Measurements from ENCODE around the gene GRIN2A. TPM values are rescaled to one million over a fixed set of nuclear protein-coding genes. Genes with fewer than 3 reads are reported as not detected.
A peak's percentile ranks its signal among the peaks of the same experiment; 100 is the strongest.

GRIN2A gene
- total and polyA plus RNA-seq, 12 donors, result 0.07 to 1.2 (median 0.32) TPM; not detected in 2

- TF ChIP-seq POLR2A (IDR thresholded peaks at IDR 0.05), result no peak
- TF ChIP-seq, protein P1, sequence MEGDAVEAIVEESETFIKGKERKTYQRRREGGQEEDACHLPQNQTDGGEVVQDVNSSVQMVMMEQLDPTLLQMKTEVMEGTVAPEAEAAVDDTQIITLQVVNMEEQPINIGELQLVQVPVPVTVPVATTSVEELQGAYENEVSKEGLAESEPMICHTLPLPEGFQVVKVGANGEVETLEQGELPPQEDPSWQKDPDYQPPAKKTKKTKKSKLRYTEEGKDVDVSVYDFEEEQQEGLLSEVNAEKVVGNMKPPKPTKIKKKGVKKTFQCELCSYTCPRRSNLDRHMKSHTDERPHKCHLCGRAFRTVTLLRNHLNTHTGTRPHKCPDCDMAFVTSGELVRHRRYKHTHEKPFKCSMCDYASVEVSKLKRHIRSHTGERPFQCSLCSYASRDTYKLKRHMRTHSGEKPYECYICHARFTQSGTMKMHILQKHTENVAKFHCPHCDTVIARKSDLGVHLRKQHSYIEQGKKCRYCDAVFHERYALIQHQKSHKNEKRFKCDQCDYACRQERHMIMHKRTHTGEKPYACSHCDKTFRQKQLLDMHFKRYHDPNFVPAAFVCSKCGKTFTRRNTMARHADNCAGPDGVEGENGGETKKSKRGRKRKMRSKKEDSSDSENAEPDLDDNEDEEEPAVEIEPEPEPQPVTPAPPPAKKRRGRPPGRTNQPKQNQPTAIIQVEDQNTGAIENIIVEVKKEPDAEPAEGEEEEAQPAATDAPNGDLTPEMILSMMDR (IDR thresholded peaks at IDR 0.05), result no peak
- intact Hi-C loops (cut with DNase I), result no loop called here
- Histone ChIP-seq H3K9me3 (replicated peaks in 1 of 3) (no peaks in the 10 kb centered on the region), H3K36me3 (replicated peaks in 1 of 2) (no peaks in the 10 kb centered on the region), H3K27me3 (no peaks in the 10 kb centered on the region), H3K4me3 (no peak overlapping the region), H3K27ac (no peak overlapping the region), H3K4me1 (replicated peaks in 1 of 2) (no peaks in the 10 kb centered on the region)
- DNase-seq, result no peak
- 42 to 50% (median 46%) methylated on average over 3 of the region's 3 CpGs for WGBS, 4 donors
Observed at GRCh38 chr16:10126686-10127085, 55.5 kb downstream of the GRIN2A start.

GRCh38 chr16:10123141-10123540, 59.1 kb downstream of the GRIN2A start:
- intact Hi-C loops (cut with DNase I), result no loop called here
- no peak for TF ChIP-seq POLR2A (IDR thresholded peaks at IDR 0.05)
- TF ChIP-seq, protein P1 (IDR thresholded peaks at IDR 0.05), result no peak
- no peaks in the 10 kb centered on the region for H3K9me3 ChIP-seq (replicated peaks in 1 of 3)
- no peak overlapping the region for H3K4me3 ChIP-seq
- H3K4me1 ChIP-seq (replicated peaks in 1 of 2), result no peaks in the 10 kb centered on the region
- H3K27me3 ChIP-seq, result no peaks in the 10 kb centered on the region
- DNase-seq, result no peak
- WGBS, 4 donors, result 51 to 64% (median 58%) methylated on average over 5 of the region's 5 CpGs
- H3K36me3 ChIP-seq (replicated peaks in 1 of 2), result no peaks in the 10 kb centered on the region
- H3K27ac ChIP-seq, result no peak overlapping the region

- DNase-seq, result no peak
- Histone ChIP-seq H3K27me3 (no peaks in the 10 kb centered on the region), H3K9me3 (replicated peaks in 1 of 3) (no peaks in the 10 kb centered on the region), H3K4me3 (no peak overlapping the region), H3K4me1 (replicated peaks in 1 of 2) (no peaks in the 10 kb centered on the region), H3K36me3 (replicated peaks in 1 of 2) (no peaks in the 10 kb centered on the region), H3K27ac (no peak overlapping the region)
- TF ChIP-seq, protein P1 (IDR thresholded peaks at IDR 0.05), result peak in 3 of 6 experiments; percentile 5 to 26 (median 25)
- no peak for TF ChIP-seq POLR2A (IDR thresholded peaks at IDR 0.05)
- 10 to 26% (median 14%) methylated on average over 6 of the region's 6 CpGs for WGBS, 4 donors
- intact Hi-C loops (cut with DNase I), result no loop called here
Observed at GRCh38 chr16:10122546-10122945, 59.7 kb downstream of the GRIN2A start.

DNA sequence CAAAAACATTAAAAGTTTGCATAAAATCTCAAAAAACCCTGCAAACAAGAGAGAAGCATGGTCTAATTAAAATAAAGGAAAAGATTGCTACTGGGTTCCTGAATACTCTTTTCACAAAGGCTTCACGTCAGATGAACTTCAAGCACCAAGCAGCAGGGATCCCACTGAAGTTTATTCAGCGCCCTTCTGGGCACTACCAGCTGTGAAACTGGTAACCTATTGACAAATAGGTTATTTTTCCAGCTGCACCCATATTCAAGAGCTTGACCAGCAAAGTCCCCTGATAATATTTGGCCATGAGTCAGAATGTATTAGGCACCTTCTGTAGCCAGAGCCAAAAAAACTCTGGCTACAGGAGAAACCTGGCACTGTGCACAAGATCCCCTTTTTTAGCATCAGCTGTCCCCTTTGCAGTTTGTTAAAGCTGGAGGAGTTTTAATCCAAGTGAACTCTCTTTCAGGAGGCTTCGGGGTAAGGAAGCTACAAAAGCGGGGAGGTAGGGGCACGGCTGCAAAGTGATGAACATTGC, 60.3 kb downstream of the GRIN2A start:
- no peak overlapping the region for H3K4me3 ChIP-seq
- H3K36me3 ChIP-seq (replicated peaks in 1 of 2), result no peaks in the 10 kb centered on the region
- intact Hi-C loops (cut with DNase I), result no loop called here
- H3K27ac ChIP-seq, result no peak overlapping the region
- no peaks in the 10 kb centered on the region for H3K27me3 ChIP-seq
- DNase-seq, result no peak
- no peaks in the 10 kb centered on the region for H3K4me1 ChIP-seq (replicated peaks in 1 of 2)
- no peaks in the 10 kb centered on the region for H3K9me3 ChIP-seq (replicated peaks in 1 of 3)
- TF ChIP-seq, protein P1 (IDR thresholded peaks at IDR 0.05), result no peak
- TF ChIP-seq POLR2A (IDR thresholded peaks at IDR 0.05), result no peak
- 42 to 55% (median 43%) methylated on average over 4 to 5 of the region's 5 CpGs for WGBS, 4 donors

Data from adrenal gland (tissue), 12 donors.